Measurements from ENCODE around the gene ALOXE3. TPM values are rescaled to one million over a fixed set of nuclear protein-coding genes. Genes with fewer than 3 reads are reported as not detected.
"Not testable (repeated sequence)": the region's sequence is repeated elsewhere in the genome, so short reads cannot be mapped to it uniquely, and the experiment has no call there.

ALOXE3 gene
- polyA plus RNA-seq, 4 donors: 0.04 TPM; not detected in 3

- no peak for DNase-seq (ENCODE audit: low read depth in 4 of 4, low spot score in 3 of 4)
These were observed 14.8 kb downstream of the ALOXE3 start for GRCh38 chr17:8103549-8103948.

- DNase-seq (ENCODE audit: low read depth in 4 of 4, low spot score in 3 of 4): no peak
These were observed 16.6 kb downstream of the ALOXE3 start for GRCh38 chr17:8101721-8102120.

GRCh38 chr17:8100763-8101162, 17.6 kb downstream of the ALOXE3 start:
- no peak for DNase-seq (ENCODE audit: low read depth in 4 of 4, low spot score in 3 of 4)

GRCh38 chr17:8100111-8100510, 18.2 kb downstream of the ALOXE3 start:
- no peak for DNase-seq (ENCODE audit: low read depth in 4 of 4, low spot score in 3 of 4)

GRCh38 chr17:8096541-8096940, 21.8 kb downstream of the ALOXE3 start:
- DNase-seq (ENCODE audit: low read depth in 4 of 4, low spot score in 3 of 4): no peak

- DNase-seq (ENCODE audit: low read depth in 4 of 4, low spot score in 3 of 4): no peak
These were observed 23.0 kb downstream of the ALOXE3 start for GRCh38 chr17:8095361-8095760.

- no peak for DNase-seq (ENCODE audit: low read depth in 4 of 4, low spot score in 3 of 4)
These were observed 27.2 kb downstream of the ALOXE3 start for GRCh38 chr17:8091033-8091687.

- no peak for DNase-seq (ENCODE audit: low read depth in 4 of 4, low spot score in 3 of 4)
These were observed 28.6 kb downstream of the ALOXE3 start for GRCh38 chr17:8089728-8090127.

GRCh38 chr17:8087952-8088230, 30.4 kb downstream of the ALOXE3 start:
- DNase-seq (ENCODE audit: low read depth in 4 of 4, low spot score in 3 of 4): no peak

- DNase-seq (ENCODE audit: low read depth in 4 of 4, low spot score in 3 of 4): no peak
These were observed 31.0 kb downstream of the ALOXE3 start, which contains the start of gene ALOX12B for GRCh38 chr17:8087075-8087951. Gene ALOX12B (minus strand): TSS chr17:8087716. CDS start chr17:8087442, 274 bp downstream.

- no peak for DNase-seq (ENCODE audit: low read depth in 4 of 4, low spot score in 3 of 4)
These were observed 34.1 kb downstream of the ALOXE3 start for GRCh38 chr17:8084250-8084649.

- no peak for DNase-seq (ENCODE audit: low read depth in 4 of 4, low spot score in 3 of 4)
These were observed 36.0 kb downstream of the ALOXE3 start for GRCh38 chr17:8082292-8082691.

GRCh38 chr17:8081876-8082275, 36.4 kb downstream of the ALOXE3 start:
- no peak for DNase-seq (ENCODE audit: low read depth in 4 of 4, low spot score in 3 of 4)

- DNase-seq (ENCODE audit: low read depth in 4 of 4, low spot score in 3 of 4): no peak
These were observed 37.5 kb downstream of the ALOXE3 start for GRCh38 chr17:8080799-8081219.

- DNase-seq (ENCODE audit: low read depth in 4 of 4, low spot score in 3 of 4): no peak
These were observed 38.0 kb downstream of the ALOXE3 start for GRCh38 chr17:8080208-8080798.

- peak in 2 of 4 donors; percentile 53 to 72 for DNase-seq (ENCODE audit: low read depth in 4 of 4, low spot score in 3 of 4)
These were observed 38.8 kb downstream of the ALOXE3 start for GRCh38 chr17:8079291-8080207.

GRCh38 chr17:8077939-8078338, 40.4 kb downstream of the ALOXE3 start:
- DNase-seq (ENCODE audit: low read depth in 4 of 4, low spot score in 3 of 4): not testable (repeated sequence)

GRCh38 chr17:8076502-8077266, 41.6 kb downstream of the ALOXE3 start:
- no peak for DNase-seq (ENCODE audit: low read depth in 4 of 4, low spot score in 3 of 4)

- no peak for DNase-seq (ENCODE audit: low read depth in 4 of 4, low spot score in 3 of 4)
These were observed 42.6 kb downstream of the ALOXE3 start for GRCh38 chr17:8075574-8076342.
